ENCODE measurements around the gene EYA4. TPM values are rescaled to one million over a fixed set of nuclear protein-coding genes. Genes with fewer than 3 reads are reported as not detected.
A peak's percentile ranks its signal among the peaks of the same experiment; 100 is the strongest.

The EYA4 gene, protein sequence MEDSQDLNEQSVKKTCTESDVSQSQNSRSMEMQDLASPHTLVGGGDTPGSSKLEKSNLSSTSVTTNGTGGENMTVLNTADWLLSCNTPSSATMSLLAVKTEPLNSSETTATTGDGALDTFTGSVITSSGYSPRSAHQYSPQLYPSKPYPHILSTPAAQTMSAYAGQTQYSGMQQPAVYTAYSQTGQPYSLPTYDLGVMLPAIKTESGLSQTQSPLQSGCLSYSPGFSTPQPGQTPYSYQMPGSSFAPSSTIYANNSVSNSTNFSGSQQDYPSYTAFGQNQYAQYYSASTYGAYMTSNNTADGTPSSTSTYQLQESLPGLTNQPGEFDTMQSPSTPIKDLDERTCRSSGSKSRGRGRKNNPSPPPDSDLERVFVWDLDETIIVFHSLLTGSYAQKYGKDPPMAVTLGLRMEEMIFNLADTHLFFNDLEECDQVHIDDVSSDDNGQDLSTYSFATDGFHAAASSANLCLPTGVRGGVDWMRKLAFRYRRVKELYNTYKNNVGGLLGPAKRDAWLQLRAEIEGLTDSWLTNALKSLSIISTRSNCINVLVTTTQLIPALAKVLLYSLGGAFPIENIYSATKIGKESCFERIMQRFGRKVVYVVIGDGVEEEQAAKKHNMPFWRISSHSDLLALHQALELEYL
- 31.4 TPM for total RNA-seq

DNA sequence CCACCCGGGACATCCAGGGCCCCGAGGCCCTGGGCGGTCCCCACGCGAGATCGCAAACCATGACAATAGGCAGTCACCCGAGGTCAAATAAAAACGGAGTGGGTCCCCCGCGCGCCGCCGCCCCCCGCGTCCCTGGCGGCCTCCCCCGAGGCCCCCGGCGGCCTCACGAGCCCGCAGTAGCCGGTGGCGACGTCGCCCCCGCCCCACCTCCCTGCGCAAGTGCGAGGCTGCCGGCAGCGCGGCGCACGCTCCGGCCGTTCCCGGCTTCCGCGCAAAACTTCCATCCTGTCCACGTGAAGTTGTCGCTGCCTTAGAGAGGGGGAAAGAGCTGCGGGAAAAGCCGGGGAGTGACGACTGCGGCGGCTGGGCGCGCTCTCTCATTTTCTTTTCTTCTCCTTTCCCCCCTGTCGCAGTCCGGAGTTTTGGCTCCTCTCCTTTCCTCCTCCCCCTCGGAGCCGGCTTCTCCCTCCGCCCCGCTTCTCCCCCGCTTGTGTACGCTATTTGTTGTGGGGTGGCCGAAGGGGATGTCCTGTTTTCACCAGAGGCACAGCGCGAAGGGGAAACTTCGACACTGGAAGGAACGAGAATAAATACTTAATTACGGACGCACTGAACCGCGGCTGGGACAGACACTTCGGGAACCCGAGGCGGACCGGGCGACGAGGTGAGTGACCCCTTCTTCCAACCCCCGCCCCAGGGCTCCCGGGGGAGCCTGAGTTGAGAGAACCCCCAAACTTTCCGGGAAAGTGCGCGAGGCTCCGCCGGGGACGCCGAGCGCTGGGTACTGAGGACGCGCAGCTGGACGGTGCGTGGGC, at the start of gene EYA4:
EYA4 (plus strand) TSS at position 272 of the 815 bp plus-strand sequence. CDS start 33,424 bp downstream, outside the sequence.
- DNase-seq = peak; percentile 80

DNA sequence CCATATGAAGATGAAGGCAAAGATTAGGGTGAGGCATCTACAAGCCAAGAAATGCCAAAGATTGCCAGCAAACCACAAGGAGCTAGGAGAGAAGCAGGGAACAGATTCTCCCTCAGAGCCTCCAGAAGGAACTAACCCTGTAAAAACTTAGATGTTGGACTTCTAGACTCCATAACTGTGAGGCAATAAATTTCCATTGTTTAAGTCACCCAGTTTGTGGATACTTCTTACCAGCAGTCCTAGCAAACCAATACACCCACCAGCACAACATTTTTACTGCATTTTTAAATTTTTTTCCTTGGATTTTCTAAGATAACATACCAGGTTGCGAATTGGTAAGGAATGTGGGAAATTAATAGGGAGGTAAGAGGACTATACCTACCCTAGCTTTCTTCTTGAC, 47.8 kb upstream of the EYA4 start:
- DNase-seq = no peak

DNA sequence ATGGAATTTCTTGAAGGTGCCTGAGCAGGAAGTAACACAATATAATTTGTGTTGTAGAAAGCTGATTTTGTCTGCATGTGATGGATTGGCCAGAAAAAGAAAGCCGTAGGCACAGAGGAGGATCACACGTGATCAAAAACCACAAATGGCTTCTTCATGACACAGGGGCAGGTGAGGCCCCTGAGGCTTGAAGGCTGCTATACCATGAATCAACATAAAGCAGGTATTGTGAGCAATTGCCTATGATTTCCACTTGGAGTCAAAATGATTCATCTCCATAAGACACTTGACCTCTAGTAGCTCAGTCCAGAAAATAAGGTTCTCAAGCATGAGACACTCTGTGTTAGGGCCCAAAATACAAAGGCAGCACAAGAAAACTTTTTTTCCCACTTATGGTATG, 42.4 kb upstream of the EYA4 start:
- DNase-seq = no peak

DNA sequence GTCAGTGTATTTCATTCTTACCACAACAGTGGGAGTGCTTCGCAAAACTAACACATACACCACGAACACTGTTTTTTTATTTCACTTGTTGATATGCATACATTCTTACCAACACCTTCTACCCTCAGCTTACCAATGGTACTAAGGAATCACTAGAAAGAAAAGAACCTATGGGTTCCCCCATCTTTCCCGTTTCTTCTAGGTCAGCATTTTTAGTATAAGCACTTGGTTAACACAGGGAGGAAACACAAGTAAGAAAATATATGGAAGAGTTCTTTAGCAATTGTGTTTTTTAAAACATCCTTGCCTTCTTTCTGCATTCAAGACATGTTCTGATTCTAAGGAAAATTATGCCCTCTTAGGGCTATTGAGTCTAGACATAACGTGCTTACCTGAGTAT, 39.9 kb upstream of the EYA4 start:
- DNase-seq = no peak

DNA sequence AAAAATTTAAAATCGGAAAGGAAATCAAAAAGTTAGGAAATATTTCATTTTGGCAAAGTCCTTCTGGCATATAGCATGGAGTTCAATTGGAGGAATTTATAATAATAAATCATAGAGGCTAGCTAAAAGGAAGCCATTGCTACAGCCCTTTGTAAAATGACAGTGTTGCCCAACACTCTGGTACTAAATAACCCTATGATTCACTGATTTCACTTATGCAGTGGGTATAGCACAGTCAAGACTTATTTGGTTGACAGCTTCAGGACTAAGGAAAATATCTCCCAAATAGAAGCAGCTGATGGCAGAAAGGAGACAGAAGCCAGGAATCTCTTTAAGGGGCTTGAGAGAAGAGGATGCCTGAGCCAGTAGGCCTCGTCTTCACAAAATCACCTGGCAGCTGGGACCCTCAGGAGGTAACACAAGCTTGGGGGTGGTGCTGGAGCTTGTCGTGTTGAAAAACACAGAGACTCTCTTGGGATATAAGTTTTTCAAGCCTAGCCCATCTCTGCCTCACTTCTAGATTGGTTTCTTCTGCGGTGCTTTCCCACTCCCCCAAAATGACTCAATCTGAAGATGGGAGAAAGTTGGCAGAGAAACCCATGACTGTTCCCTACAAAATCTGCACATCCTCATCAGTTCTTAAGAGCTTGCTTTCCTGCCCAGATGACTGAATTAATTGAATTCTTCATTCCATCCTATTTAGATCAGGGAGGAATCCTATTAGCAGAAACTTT, 38.4 kb upstream of the EYA4 start:
- no peak for DNase-seq

DNA sequence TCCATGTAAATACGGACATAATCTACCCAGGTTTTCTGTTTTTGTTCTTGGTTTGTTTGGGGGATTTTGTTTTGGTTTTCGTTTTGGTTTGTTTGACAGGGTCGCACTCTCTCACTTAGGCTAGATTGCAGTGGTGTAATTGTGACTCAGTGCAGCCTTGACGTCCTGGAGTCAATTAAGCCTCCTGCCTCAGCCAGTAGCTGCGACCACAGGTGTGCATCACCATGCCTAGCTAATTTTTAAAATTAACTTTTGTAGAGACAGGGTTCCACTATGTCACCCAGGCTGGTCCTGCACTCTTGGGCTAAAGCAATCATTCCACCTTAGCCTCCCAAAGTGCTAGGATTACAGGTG, 37.8 kb upstream of the EYA4 start:
- no peak for DNase-seq

DNA sequence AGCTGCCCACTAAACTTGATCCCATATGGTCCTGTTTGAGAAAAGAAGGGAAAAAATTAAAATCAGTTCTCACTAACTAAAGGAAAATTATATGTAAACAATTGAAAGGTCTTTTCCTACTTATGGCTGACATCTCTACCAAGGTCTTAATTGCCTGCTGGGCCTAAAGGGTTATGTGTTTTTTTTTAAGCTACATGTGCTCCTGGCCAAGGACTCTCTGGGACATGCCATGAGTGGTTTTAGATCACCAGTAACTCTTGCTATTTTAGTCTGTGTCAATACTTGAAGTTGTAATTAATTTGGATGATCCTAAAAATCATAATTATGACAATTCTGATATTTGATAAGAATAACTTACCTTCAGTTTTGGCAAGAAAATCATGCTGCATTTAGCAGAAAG, 35.9 kb upstream of the EYA4 start:
- no peak for DNase-seq

DNA sequence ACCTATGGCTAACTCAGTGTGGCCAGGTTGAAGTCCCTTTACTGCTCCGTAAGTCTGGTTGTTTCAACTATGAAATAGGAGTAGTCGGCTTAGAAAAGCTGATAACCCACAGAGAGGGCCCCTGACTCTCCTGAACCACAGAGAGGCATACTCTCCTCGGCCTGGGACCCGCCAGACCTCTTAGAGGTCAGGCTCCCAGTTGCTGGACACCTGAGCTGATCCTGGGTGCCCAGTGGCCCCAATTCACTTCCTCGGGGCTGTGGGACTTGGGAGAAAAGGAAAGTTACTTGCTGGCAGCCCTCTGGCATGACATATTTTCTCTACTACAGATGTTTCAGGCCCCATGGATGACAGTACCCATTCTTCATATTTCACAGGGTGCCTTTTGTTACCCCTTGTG, 34.2 kb upstream of the EYA4 start:
- DNase-seq = no peak

DNA sequence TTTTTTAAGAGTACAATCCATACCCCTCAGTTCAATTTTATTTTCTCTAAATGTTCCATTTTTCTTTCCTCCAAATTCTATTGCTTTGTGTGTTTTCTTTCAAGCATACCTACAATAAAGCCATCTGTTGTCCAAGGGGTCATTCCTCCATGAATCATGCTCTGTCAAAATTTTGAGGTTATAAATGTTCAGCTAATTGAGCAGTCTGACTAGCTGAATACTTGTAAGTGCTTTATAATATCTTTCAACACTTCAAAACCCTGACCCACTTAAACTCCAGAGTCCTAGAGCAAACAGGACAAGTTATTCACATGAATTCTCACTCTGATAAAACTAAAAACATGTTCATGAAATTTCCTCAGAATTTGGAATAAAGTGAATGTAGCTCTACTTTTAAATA, 33.4 kb upstream of the EYA4 start:
- DNase-seq = no peak

DNA sequence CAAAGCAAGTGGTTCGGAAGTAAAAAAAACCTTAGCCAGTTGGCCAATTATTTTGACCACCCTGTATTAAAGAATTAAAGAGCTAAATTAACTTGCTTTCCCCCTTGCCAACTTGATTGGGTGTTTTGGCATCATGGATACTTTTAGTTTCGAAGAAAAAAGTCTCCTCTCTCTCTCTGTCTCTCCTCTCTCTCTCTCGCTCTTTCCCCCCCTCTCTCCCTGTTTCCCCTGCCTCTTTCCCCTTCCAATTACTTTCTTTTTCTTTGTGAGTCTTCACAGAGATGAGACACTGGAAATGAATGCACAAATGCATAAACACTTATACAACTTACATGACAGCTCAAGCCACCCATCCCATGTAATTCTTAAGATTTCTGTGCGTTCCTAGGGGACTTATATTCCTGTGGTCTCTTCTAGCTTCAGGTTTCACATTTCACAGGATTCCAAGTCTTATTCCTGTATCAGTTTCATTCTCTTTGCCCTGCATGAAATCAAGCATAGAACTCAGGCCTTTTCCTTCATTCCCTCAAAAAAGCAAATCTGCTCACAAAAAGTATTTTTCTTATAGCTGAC, 32.9 kb upstream of the EYA4 start:
- peak; percentile 33 for DNase-seq

DNA sequence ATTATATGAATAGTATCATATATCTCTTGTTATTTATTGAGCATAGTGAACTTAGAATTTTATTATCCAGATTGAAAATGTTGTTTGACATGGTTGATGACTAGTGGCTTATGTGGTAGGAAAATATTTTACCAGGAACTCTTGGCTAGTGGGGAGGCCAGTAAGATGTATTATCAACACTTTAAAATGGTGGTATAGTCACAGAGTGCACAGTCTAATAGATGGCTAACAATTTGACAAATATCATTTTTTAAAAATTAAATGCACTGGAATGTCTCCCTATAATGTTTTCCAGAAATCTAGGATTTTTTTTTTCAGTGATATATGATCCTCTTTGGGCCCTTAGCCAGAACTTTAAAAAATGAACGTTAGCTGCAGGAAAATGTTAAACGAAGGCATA, 26.9 kb upstream of the EYA4 start:
- peak; percentile 45 for DNase-seq

DNA sequence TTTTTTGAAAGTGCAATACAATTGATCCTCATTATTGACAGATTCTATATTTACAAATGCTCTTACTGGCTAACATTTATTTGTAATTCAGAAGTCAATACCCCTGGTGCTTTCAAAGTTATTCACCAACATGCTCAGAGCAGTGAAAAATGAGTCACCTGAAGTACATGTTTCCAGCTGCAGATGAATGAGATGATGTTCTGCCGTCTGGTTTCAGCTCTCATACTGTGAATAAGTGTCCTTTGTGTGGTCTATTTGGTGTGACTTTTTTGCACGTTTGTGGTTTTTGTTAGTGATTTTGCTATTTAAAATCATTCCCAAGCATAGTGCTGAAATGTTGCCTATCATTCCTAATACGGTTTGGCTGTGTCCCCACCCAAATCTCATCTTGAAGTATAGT, 22.3 kb upstream of the EYA4 start:
- no peak for DNase-seq

DNA sequence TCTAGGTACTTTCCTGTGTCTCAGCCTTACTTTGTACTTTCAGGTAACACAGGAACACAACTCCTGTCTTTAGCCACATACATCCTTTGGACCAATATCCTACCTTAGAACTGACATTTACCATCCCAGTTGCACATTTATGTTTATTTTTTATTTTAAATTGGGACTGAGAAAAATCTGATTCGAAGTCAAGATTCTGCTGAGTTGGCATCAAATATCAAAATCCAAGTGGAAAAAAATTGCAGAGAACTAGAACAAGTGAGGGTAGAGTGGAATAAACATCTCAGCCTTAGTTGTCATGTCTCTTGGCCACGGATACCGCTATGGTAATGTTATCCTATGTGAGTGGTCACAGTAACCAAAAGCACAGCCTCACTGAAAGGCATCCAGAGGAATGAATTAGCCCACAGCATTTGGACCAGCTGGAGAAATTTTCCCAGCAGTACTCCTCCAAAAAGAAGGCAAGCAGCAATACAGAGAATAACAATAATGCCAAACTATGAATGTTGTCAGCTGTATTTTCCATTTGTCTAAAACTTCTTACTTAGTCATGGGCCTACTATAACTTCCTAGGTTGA, 17.6 kb upstream of the EYA4 start:
- DNase-seq = peak; percentile 66

DNA sequence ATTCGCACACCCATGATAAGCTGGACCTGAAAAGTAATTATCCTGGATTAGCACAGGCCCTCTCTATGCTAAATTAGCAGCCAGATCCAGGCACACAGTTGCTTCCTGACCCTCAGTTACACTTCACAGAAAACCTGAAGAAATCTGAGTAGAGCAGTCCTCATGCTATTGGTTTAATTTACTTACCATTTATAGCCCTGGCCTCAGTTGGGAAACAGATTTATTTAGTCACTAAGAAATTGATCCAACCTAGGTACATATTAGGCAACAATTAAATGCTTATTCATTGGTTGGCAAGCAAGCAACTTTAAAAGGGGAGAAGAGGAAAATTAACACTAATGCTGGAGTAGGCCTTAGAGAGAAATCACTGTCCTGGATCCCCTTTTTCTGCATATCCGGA, 15.6 kb upstream of the EYA4 start:
- no peak for DNase-seq

DNA sequence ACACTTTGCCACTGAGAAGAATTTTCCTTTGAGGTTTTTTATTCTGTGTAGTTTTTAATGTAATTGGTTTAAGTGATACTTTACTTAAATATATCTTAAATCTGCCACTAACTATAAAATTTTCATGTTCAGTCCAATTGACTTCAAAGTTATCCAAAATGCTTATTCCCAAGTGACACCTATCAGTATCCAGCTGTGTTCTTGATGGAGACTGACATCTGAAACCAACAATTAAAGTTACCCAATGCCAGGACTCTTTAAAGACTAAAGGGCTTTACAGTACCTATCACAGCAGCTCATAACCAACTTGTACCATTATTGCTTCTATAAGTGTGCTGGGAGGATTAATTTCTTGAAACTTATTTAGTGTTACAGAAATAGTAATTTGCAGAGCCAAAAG, 13.8 kb upstream of the EYA4 start:
- no peak for DNase-seq

DNA sequence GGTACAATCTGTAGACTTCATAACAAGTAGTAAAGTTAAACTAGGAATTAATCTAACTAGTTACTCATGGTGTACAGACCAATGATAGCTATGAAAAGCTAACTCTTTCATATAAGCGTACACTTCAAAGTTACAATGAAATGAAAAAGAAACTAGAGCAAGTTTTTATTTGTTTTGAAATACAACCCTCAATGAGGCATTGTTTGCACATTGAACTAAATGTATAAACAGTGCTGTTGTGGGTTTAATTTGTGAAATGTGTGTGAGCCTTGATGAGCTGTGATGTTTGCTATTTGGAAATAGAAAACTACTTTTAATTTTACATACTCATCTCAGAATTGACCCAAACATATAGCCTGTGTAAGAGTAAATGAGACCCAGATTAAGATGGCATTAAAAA, 11.1 kb upstream of the EYA4 start:
- no peak for DNase-seq

DNA sequence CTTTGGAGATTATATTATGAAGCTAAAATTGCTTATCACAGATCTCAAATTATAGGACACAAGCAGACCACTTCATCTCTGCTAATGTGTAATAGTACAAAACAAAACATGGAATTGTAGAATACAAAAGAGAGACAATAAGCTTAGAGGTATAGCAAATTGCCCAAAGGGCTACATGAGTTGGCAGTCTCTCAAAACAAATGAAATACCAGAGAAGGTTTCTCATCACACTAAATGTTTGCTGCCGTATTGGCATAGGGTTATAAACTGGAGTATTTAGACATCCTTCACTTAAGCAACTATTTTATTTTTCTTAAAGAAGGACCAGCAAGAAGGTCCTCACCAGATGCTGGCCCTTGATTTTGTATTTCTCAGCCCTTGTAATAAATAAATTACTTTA, 5.9 kb upstream of the EYA4 start:
- no peak for DNase-seq

DNA sequence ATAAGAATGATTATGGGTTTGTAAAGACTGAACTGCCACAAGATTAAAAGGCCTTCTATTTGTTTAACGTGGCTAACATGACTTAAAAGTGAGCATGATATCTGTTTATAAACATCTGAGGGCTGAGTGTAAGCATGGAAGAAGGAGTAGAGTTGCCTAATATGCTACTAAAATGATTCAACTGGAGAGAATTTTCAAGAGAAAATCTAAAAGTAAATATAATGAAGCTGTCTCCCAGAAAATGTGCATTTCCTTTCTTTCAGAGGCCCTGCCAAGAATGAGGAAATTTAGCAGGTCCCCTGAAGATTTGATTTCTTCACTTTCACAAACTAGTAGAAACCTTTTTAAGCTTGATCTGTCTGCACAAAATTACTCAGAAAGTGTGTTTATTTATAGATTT, 4.2 kb upstream of the EYA4 start:
- peak; percentile 61 for DNase-seq

DNA sequence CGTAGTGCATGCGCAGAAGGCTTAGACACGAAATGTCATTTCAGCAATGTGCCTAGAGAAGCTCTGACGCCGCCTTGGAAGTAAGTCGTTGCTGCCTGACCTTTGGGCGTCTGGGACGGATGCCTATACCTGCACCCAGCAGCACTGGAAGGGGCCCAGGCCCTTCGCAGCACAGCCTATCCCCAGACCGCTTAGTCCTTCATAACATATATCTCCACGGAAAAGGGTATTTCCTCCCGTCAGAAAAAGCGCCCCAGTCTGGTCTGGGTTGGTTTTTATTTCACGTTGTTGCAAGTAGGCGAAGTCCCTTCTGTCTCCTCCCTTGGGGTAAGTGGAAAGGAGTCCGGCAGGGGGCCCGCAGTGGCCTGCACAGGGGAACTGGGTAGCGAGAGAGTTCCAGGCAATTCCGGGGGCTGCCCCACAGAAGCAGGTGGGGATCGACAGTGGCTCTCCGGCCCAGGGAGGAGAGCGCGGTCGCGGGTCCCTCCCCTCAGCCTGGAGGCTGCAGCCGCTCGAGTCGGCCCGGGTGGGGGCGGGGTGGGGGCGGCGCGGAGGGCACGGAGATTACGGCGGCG, 559 bp upstream of the EYA4 start:
- peak; percentile 82 for DNase-seq

DNA sequence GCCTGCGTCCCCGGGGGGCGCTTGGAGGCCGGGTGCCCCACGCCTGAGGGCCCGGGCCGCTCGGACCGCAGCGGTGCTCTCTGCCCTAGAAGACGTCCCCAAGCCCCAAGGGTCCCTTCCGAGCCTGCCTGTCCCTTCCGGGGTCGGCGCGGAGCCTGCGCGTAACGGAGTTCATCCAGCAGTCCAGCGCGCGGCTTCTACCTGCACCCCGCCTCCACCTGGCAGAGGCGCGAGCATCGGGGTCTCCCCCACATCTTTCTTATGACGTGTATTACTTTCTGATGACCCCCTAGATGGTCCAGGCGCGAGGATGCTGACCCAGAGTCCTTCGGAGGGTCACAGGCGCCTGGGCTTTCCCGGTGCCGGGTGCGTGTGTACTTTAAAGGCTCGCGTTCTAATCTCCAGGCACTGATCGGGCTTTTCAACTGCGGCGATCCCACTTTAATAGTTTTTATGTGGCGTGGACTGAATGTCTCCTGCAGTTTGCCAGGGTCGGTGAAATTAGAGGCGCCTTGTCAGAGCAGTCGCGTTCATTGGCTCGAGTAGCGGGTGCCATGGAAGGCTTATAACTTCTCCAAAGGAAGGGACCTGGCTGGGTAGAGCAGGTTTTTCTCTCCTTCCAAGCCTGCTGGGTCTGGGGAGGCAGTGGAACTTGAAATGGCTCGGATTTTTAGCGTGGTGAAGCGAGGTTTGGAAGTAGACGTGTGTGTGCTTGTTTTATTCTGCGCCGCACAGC, 912 bp downstream of the EYA4 start:
- DNase-seq = peak; percentile 48

All from tongue (tissue), 2 donors.